Ascending aorta (tissue), 2 donors: Measurements from ENCODE around the gene MYL10. TPM values are rescaled to one million over a fixed set of nuclear protein-coding genes. Genes with fewer than 3 reads are reported as not detected.
A peak's percentile ranks its signal among the peaks of the same experiment; 100 is the strongest.

Experiments
- DNase-seq, 2 donors: peaks; one replicate each; pipeline ENCODE4 v3.0.0-alpha.2; 2019; ENCODE audit warnings: low spot score in 2 of 2
- H3K27ac ChIP-seq, 2 donors: fragments of 200-600 bp; sonication (generic); one replicate each; pipeline ENCODE4 v1.5.1; 2016 to 2017; ENCODE audit warnings: mild to moderate bottlenecking in 1 of 2
- H3K27me3 ChIP-seq: fragments of 200-600 bp; sonication (generic); one replicate; pipeline ENCODE4 v1.5.1; 2017
- H3K36me3 ChIP-seq, 2 donors: fragments of 200-600 bp; sonication (generic); one replicate each; pipeline ENCODE4 v1.5.1; 2016
- H3K4me1 ChIP-seq, 2 donors: fragments of 200-600 bp; sonication (generic); one replicate each; pipeline ENCODE4 v1.5.1; 2016 to 2017; ENCODE audit warnings: mild to moderate bottlenecking in 1 of 2
- H3K4me3 ChIP-seq, 2 donors: fragments of 200-600 bp; sonication (generic); one replicate each; pipeline ENCODE4 v1.5.1; 2016 to 2017; ENCODE audit warnings: mild to moderate bottlenecking in 1 of 2
- H3K9me3 ChIP-seq, 2 donors: fragments of 200-600 bp; sonication (generic); one replicate each; pipeline ENCODE4 v1.5.1; 2016
- intact Hi-C: fragments of 100-400 bp; cut with DNase I; formaldehyde crosslinking; loops from one replicate; pipeline ENCODE4 v1.15.1; 2023
- total RNA-seq: library from RNA; depleted of rRNA; stranded (reverse); fragments of >200 nt; gene quantifications from one replicate; pipeline ENCODE4 v1.1.0, GENCODE V29; 2016
- TF ChIP-seq, protein P1 (sequence below), 3 experiments: fragments of 200-600 bp in 2 of 3; fragments of 450-650 bp in 1 of 3; sonication (generic) in 2 of 3; IDR thresholded peaks; one replicate each; pipeline ENCODE4 v1.5.1; 2016 to 2019; ENCODE audit warnings: antibody characterized with exemption in 3 of 3, mild to moderate bottlenecking in 1 of 3, moderate library complexity in 1 of 3

Gene MYL10
- total RNA-seq, 1 donor from 2014 or later, result not detected

DNA sequence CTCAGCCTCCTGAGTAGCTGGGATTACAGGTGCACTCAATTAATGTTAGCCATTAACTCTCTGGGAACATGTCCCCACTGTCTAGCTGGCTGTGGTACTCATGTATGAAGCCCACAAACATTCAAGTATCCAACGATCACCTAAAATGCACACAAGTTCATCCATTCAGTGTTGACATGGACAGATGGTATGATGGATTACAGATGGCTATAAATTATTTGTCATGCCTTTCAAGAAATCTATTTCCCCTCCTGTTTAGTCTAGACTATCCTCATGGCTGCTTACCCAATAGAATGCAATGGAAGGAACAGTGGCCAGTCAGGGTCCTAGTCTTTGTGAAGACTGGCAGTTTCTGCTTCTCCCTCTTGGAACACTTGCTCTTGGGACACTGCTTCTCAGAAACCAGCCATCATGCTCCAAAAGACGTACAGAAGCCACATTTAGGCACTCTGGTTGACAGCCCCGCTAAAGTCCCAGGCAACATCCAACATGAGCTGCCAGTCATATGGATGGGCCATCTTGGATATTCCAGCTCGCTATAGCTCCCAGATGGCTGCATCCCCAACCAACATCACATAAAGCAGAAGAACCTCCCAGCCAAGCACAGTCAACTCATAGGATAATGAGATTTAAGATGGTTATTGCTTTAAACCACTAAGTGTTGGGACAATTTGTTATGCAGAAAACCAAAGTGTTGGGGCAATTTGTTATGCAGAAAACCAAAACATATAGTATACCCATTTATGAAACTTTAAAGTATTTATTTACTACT is 33.1 kb downstream of the MYL10 start:
- no peaks in the 10 kb centered on the region for H3K36me3 ChIP-seq
- H3K27me3 ChIP-seq, result no peaks in the 10 kb centered on the region
- intact Hi-C loops, result no loop called here
- H3K9me3 ChIP-seq, result no peaks in the 10 kb centered on the region
- no peak overlapping the region for H3K4me3 ChIP-seq
- TF ChIP-seq, protein P1, sequence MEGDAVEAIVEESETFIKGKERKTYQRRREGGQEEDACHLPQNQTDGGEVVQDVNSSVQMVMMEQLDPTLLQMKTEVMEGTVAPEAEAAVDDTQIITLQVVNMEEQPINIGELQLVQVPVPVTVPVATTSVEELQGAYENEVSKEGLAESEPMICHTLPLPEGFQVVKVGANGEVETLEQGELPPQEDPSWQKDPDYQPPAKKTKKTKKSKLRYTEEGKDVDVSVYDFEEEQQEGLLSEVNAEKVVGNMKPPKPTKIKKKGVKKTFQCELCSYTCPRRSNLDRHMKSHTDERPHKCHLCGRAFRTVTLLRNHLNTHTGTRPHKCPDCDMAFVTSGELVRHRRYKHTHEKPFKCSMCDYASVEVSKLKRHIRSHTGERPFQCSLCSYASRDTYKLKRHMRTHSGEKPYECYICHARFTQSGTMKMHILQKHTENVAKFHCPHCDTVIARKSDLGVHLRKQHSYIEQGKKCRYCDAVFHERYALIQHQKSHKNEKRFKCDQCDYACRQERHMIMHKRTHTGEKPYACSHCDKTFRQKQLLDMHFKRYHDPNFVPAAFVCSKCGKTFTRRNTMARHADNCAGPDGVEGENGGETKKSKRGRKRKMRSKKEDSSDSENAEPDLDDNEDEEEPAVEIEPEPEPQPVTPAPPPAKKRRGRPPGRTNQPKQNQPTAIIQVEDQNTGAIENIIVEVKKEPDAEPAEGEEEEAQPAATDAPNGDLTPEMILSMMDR (IDR thresholded peaks at IDR 0.05), result no peak
- no peaks in the 10 kb centered on the region for H3K4me1 ChIP-seq
- no peak for DNase-seq
- no peak overlapping the region for H3K27ac ChIP-seq

DNA sequence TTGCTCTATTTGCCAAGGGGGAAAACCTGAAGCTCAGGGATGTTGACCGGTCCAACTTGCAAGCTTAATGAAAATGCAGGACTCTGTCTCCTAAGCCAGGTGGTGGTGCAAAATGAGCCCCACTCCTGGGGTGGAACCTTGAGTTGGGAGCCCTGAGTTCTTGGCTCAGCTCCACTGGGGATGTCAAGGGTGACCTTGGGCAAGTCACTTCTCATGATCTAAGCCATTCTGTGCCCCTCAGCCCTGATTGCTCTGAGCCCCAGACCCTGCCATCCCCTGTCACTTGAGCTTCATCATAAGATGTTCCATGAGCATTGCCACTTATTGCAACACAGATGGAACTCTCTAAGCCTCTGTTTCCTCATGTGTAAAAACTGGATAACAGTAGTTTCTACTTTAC is 33.9 kb downstream of the MYL10 start:
- intact Hi-C loops, result no loop called here
- no peaks in the 10 kb centered on the region for H3K9me3 ChIP-seq
- TF ChIP-seq, protein P1 (IDR thresholded peaks at IDR 0.05), result no peak
- no peaks in the 10 kb centered on the region for H3K36me3 ChIP-seq
- DNase-seq, result peak in 1 of 2 donors; percentile 31
- H3K27me3 ChIP-seq, result no peaks in the 10 kb centered on the region
- no peak overlapping the region for H3K27ac ChIP-seq
- no peak overlapping the region for H3K4me3 ChIP-seq
- H3K4me1 ChIP-seq, result no peaks in the 10 kb centered on the region

DNA sequence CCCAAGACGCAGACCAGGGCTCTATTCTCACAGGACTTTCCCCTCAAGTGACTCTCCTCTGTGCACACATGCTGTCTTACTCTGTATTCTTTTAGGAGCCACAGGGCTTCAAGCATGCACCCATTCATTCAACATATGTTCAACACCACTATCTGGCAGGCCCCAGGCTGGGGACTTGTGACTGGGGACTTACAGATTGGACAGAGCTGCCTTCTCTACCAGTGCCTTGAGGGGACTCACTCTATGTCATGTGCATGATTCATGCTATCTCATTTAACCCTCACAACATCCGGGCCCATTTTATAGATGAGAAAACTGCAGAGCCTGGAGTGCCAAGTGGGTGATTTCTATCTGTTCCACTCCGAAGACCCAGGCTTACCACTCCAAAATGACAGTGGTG is 34.3 kb downstream of the MYL10 start:
- Histone ChIP-seq H3K36me3 (no peaks in the 10 kb centered on the region), H3K9me3 (no peaks in the 10 kb centered on the region), H3K27me3 (no peaks in the 10 kb centered on the region), H3K4me1 (no peaks in the 10 kb centered on the region), H3K27ac (no peak overlapping the region), H3K4me3 (no peak overlapping the region)
- TF ChIP-seq, protein P1 (IDR thresholded peaks at IDR 0.05), result no peak
- DNase-seq, result peak in 1 of 2 donors; percentile 47
- intact Hi-C loops, result no loop called here

DNA sequence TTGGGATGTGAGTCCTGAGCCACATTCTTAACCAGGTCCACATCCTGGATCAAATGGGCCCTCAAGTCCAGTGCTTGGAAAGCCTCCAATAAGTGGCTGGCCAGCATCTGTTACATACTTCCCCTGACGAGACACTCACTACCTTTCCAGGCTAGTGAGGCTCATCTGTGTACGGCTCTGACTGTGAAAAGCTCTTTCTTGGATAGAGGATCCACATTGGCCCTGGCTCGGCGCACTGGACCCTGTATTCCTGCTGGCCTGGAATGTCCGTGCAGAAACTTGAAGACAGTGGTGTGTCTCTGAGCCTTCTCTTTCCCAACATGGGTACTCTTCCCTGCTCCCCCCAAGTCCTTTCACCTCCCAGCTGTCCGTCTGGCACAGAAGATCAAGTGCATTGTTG is 35.5 kb downstream of the MYL10 start:
- H3K36me3 ChIP-seq, result no peaks in the 10 kb centered on the region
- H3K4me1 ChIP-seq, result no peaks in the 10 kb centered on the region
- TF ChIP-seq, protein P1 (IDR thresholded peaks at IDR 0.05), result no peak
- H3K27me3 ChIP-seq, result no peaks in the 10 kb centered on the region
- H3K4me3 ChIP-seq, result no peak overlapping the region
- H3K27ac ChIP-seq, result no peak overlapping the region
- DNase-seq, result no peak
- H3K9me3 ChIP-seq, result no peaks in the 10 kb centered on the region
- intact Hi-C loops, result no loop called here

DNA sequence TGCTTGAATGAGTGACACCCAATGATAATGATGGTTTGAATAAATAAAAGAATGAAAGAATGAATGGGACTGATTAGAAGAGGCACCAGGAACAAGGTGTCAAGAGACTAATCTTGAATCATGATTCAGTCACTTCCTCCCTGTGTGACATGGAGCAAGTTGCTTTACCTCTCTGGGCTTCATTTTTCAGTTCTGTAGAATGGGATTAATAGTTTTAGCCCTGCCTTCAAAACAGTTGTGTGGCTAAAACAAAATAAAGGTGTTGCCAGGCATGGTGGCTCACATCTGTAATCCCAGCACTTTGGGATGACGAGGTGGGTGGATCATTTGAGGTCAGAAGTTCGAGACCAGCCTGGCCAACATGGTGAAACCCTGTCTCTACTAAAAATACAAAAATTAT is 37.6 kb downstream of the MYL10 start:
- TF ChIP-seq, protein P1 (IDR thresholded peaks at IDR 0.05), result no peak
- Histone ChIP-seq H3K36me3 (no peaks in the 10 kb centered on the region), H3K4me1 (no peaks in the 10 kb centered on the region), H3K9me3 (no peaks in the 10 kb centered on the region), H3K4me3 (no peak overlapping the region), H3K27ac (no peak overlapping the region), H3K27me3 (no peaks in the 10 kb centered on the region)
- intact Hi-C loops, result no loop called here
- DNase-seq, result no peak
